Loucy (cell line): ENCODE data around the gene C1QL2.

Experiments used
- CTCF ChIP-seq: fragments of 200-600 bp; sonication (generic); conservative IDR thresholded peaks from 2 replicates; pipeline ENCODE4 v1.5.1; 2014; ENCODE audit warnings: mild to moderate bottlenecking, antibody characterized with exemption, low read length
- EZH2phosphoT487 ChIP-seq: fragments of 200-600 bp; IDR thresholded peaks from 2 replicates; pipeline ENCODE4 v1.6.1; 2018; ENCODE audit warnings: antibody characterized with exemption, mild to moderate bottlenecking, moderate library complexity, borderline replicate concordance

DNA sequence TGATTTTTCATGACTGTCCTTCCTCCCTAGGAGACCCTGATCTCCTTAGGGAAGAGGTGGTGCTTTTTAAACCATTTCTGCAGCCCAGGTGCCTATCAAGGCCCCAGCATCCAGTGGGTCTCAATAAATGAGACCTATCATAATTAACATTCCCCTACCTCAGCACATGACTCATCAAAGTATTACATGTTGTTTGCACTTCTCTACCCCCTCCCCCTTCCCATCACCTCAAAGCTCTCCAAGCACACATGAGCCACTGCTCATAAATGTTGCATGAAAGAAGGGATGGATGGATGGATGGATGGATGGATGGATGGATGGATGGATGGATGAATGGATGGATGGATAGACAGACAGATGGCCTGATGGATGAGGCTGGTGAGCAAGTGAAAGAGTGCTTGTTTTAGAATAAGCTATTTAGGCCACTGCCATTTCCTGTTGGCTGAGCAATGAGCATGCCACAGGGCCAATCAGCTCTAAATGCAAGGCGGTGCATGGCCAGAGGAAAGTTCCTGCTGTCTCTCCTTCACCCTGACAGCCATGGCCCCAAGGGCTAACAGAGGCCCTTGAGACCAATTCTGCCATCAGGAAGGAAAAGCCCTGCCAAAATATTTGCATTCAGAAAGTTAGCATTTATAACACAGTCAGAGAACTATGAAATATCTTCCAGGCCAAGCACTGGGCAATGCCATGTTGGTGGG, 44.2 kb upstream of the C1QL2 start:
- no peak for TF ChIP-seq CTCF
- TF ChIP-seq EZH2phosphoT487 = no peak
